ENCODE results near the gene OR10H5. TPM values are rescaled to one million over a fixed set of nuclear protein-coding genes. Genes with fewer than 3 reads are reported as not detected.

Gene OR10H5
- total RNA-seq, 1 experiment from 2014 or later, result not detected

DNA sequence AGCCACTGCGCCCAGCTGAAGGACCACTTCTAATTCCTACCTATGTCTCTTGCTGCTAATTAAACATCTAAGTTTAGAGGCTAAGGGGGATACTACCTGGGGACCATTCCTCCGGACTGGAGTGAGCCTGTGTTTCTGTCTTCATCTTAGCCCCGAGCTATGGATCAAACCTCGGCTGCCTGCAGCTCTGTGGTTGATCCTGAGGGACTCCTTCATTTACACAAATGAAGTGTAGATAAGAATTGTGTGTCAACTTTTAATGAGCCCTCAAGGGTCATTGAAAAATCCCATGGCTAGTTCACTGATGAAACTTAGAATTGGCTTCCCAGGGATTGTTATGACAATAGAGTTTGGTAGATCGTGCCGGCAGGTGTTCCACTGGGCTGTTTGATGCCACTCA, 59.5 kb downstream of the OR10H5 start:
- Mint-ChIP-seq H3K4me3 (no peak overlapping the region), H3K27ac (no peak overlapping the region), H3K27me3 (ENCODE audit: low read depth) (peaks cover 25% of the 10 kb centered on the region), H3K36me3 (peaks cover 36% of the 10 kb centered on the region), H3K4me1 (no peaks in the 10 kb centered on the region), H3K9me3 (peaks cover 44% of the 10 kb centered on the region)
- no peak for TF ChIP-seq ZNF263 (CRISPR knock-in tag; IDR thresholded peaks at IDR 0.05; ENCODE audit: low read depth)
- TF ChIP-seq, protein P1, sequence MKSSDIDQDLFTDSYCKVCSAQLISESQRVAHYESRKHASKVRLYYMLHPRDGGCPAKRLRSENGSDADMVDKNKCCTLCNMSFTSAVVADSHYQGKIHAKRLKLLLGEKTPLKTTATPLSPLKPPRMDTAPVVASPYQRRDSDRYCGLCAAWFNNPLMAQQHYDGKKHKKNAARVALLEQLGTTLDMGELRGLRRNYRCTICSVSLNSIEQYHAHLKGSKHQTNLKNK (CRISPR knock-in tag; IDR thresholded peaks at IDR 0.05), result no peak
- TF ChIP-seq HMGA2 (CRISPR knock-in tag; IDR thresholded peaks at IDR 0.05), result no peak
- no peak for TF ChIP-seq RORB (CRISPR knock-in tag; IDR thresholded peaks at IDR 0.05)
- no peak for TF ChIP-seq SMAD3 (CRISPR knock-in tag; IDR thresholded peaks at IDR 0.05; ENCODE audit: borderline replicate concordance)
- no peak for TF ChIP-seq TCF7 (CRISPR knock-in tag; IDR thresholded peaks at IDR 0.05; ENCODE audit: low read depth)
- TF ChIP-seq, protein P2, sequence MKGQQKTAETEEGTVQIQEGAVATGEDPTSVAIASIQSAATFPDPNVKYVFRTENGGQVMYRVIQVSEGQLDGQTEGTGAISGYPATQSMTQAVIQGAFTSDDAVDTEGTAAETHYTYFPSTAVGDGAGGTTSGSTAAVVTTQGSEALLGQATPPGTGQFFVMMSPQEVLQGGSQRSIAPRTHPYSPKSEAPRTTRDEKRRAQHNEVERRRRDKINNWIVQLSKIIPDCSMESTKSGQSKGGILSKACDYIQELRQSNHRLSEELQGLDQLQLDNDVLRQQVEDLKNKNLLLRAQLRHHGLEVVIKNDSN (CRISPR knock-in tag; IDR thresholded peaks at IDR 0.05), result no peak
- no peak for TF ChIP-seq ZNF396 (CRISPR knock-in tag; IDR thresholded peaks at IDR 0.05; ENCODE audit: borderline replicate concordance)
- TF ChIP-seq CBFB (CRISPR knock-in tag; IDR thresholded peaks at IDR 0.05; ENCODE audit: low read depth), result no peak
- TF ChIP-seq, protein P3, sequence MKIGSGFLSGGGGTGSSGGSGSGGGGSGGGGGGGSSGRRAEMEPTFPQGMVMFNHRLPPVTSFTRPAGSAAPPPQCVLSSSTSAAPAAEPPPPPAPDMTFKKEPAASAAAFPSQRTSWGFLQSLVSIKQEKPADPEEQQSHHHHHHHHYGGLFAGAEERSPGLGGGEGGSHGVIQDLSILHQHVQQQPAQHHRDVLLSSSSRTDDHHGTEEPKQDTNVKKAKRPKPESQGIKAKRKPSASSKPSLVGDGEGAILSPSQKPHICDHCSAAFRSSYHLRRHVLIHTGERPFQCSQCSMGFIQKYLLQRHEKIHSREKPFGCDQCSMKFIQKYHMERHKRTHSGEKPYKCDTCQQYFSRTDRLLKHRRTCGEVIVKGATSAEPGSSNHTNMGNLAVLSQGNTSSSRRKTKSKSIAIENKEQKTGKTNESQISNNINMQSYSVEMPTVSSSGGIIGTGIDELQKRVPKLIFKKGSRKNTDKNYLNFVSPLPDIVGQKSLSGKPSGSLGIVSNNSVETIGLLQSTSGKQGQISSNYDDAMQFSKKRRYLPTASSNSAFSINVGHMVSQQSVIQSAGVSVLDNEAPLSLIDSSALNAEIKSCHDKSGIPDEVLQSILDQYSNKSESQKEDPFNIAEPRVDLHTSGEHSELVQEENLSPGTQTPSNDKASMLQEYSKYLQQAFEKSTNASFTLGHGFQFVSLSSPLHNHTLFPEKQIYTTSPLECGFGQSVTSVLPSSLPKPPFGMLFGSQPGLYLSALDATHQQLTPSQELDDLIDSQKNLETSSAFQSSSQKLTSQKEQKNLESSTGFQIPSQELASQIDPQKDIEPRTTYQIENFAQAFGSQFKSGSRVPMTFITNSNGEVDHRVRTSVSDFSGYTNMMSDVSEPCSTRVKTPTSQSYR (CRISPR knock-in tag; IDR thresholded peaks at IDR 0.05), result no peak
- no peak for TF ChIP-seq TP53 (CRISPR knock-in tag; IDR thresholded peaks at IDR 0.05)
- TF ChIP-seq, protein P4, sequence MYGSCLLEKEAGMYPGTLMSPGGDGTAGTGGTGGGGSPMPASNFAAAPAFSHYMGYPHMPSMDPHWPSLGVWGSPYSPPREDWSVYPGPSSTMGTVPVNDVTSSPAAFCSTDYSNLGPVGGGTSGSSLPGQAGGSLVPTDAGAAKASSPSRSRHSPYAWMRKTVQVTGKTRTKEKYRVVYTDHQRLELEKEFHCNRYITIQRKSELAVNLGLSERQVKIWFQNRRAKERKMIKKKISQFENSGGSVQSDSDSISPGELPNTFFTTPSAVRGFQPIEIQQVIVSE (CRISPR knock-in tag; IDR thresholded peaks at IDR 0.05; ENCODE audit: borderline replicate concordance), result no peak
- no peak for TF ChIP-seq NR3C1 (CRISPR knock-in tag; conservative IDR thresholded peaks at IDR 0.05; ENCODE audit: low read depth)
- TF ChIP-seq, protein P5, sequence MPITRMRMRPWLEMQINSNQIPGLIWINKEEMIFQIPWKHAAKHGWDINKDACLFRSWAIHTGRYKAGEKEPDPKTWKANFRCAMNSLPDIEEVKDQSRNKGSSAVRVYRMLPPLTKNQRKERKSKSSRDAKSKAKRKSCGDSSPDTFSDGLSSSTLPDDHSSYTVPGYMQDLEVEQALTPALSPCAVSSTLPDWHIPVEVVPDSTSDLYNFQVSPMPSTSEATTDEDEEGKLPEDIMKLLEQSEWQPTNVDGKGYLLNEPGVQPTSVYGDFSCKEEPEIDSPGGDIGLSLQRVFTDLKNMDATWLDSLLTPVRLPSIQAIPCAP (CRISPR knock-in tag; IDR thresholded peaks at IDR 0.05), result no peak
- TF ChIP-seq, protein P6, sequence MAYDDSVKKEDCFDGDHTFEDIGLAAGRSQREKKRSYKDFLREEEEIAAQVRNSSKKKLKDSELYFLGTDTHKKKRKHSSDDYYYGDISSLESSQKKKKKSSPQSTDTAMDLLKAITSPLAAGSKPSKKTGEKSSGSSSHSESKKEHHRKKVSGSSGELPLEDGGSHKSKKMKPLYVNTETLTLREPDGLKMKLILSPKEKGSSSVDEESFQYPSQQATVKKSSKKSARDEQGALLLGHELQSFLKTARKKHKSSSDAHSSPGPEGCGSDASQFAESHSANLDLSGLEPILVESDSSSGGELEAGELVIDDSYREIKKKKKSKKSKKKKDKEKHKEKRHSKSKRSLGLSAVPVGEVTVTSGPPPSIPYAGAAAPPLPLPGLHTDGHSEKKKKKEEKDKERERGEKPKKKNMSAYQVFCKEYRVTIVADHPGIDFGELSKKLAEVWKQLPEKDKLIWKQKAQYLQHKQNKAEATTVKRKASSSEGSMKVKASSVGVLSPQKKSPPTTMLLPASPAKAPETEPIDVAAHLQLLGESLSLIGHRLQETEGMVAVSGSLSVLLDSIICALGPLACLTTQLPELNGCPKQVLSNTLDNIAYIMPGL (CRISPR knock-in tag; IDR thresholded peaks at IDR 0.05), result no peak
- DNase-seq (ENCODE audit: low spot score) (no peak), ATAC-seq (no peak)
- CTCF ChIA-PET, result no interaction called here
- POLR2A ChIA-PET, result no interaction called here

DNA sequence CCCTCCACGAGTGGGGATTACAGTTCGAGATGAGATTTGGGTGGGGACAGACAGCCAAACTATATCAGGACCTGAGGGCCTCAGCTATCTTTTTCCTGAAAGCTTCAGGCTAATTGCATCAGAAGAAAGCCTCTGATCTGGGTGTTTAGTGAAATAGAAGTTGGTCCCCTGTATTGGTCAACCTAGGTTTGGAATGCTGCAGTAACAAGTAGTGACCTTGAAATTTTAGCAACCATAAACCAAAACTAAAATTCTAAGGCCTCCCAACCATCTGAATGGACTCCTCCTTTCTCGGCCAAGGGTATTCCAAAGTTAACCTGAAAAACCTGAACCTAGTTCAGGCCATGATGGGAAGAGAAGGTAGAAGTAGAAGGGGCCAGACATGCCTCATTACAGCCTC, 62.9 kb downstream of the OR10H5 start:
- Mint-ChIP-seq H3K27me3 (ENCODE audit: low read depth) (peaks cover 13% of the 10 kb centered on the region; the same call in 1 of the 2 replicates), H3K27ac (no peak overlapping the region), H3K9me3 (peaks cover 52% of the 10 kb centered on the region), H3K36me3 (peaks cover 32% of the 10 kb centered on the region), H3K4me3 (no peak overlapping the region), H3K4me1 (no peaks in the 10 kb centered on the region)
- POLR2A ChIA-PET, result interaction anchor here (0.7 kb wide), 1 partner anchor 24 kb away, joined by 9 read pairs; no protein-coding TSS in a partner anchor
- no peak for DNase-seq (ENCODE audit: low spot score)
- ATAC-seq, result no peak
- CTCF ChIA-PET, result interaction anchor here (0.7 kb wide), 1 partner anchor 641 kb away, joined by 6 read pairs; no protein-coding TSS in a partner anchor
- TF ChIP-seq OVOL2 (CRISPR knock-in tag; IDR thresholded peaks at IDR 0.05; ENCODE audit: borderline replicate concordance) (no peak), PRRX2 (CRISPR knock-in tag; IDR thresholded peaks at IDR 0.05) (no peak), SOX15 (CRISPR knock-in tag; IDR thresholded peaks at IDR 0.05) (no peak)
- TF ChIP-seq, protein P4 (CRISPR knock-in tag; IDR thresholded peaks at IDR 0.05; ENCODE audit: borderline replicate concordance), result no peak
- TF ChIP-seq, protein P7, sequence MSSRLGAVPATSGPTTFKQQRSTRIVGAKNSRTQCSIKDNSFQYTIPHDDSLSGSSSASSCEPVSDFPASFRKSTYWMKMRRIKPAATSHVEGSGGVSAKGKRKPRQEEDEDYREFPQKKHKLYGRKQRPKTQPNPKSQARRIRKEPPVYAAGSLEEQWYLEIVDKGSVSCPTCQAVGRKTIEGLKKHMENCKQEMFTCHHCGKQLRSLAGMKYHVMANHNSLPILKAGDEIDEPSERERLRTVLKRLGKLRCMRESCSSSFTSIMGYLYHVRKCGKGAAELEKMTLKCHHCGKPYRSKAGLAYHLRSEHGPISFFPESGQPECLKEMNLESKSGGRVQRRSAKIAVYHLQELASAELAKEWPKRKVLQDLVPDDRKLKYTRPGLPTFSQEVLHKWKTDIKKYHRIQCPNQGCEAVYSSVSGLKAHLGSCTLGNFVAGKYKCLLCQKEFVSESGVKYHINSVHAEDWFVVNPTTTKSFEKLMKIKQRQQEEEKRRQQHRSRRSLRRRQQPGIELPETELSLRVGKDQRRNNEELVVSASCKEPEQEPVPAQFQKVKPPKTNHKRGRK (CRISPR knock-in tag; IDR thresholded peaks at IDR 0.05; ENCODE audit: borderline replicate concordance), result no peak
- TF ChIP-seq, protein P8, sequence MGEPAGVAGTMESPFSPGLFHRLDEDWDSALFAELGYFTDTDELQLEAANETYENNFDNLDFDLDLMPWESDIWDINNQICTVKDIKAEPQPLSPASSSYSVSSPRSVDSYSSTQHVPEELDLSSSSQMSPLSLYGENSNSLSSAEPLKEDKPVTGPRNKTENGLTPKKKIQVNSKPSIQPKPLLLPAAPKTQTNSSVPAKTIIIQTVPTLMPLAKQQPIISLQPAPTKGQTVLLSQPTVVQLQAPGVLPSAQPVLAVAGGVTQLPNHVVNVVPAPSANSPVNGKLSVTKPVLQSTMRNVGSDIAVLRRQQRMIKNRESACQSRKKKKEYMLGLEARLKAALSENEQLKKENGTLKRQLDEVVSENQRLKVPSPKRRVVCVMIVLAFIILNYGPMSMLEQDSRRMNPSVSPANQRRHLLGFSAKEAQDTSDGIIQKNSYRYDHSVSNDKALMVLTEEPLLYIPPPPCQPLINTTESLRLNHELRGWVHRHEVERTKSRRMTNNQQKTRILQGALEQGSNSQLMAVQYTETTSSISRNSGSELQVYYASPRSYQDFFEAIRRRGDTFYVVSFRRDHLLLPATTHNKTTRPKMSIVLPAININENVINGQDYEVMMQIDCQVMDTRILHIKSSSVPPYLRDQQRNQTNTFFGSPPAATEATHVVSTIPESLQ (CRISPR knock-in tag; IDR thresholded peaks at IDR 0.05), result no peak
- TF ChIP-seq, protein P9, sequence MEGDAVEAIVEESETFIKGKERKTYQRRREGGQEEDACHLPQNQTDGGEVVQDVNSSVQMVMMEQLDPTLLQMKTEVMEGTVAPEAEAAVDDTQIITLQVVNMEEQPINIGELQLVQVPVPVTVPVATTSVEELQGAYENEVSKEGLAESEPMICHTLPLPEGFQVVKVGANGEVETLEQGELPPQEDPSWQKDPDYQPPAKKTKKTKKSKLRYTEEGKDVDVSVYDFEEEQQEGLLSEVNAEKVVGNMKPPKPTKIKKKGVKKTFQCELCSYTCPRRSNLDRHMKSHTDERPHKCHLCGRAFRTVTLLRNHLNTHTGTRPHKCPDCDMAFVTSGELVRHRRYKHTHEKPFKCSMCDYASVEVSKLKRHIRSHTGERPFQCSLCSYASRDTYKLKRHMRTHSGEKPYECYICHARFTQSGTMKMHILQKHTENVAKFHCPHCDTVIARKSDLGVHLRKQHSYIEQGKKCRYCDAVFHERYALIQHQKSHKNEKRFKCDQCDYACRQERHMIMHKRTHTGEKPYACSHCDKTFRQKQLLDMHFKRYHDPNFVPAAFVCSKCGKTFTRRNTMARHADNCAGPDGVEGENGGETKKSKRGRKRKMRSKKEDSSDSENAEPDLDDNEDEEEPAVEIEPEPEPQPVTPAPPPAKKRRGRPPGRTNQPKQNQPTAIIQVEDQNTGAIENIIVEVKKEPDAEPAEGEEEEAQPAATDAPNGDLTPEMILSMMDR (IDR thresholded peaks at IDR 0.05), result no peak
